K562 (cell line): ENCODE data around the gene SEPTIN1. TPM values are rescaled to one million over a fixed set of nuclear protein-coding genes. Genes with fewer than 3 reads are reported as not detected.

Experiments
- ATF7 ChIP-seq: fragments of 450-650 bp; IDR thresholded peaks from 2 replicates; pipeline ENCODE4 v1.7.1; 2014; ENCODE audit warnings: mild to moderate bottlenecking, moderate library complexity
- DPF2 ChIP-seq: fragments of 450-650 bp; IDR thresholded peaks from 2 replicates; pipeline ENCODE4 v1.6.1; 2016
- GABPB1 ChIP-seq: sonication (generic); formaldehyde crosslinking; IDR thresholded peaks from 2 replicates; pipeline ENCODE4 v1.8.0; 2022; ENCODE audit warnings: mild to moderate bottlenecking, missing genetic modification reagents
- HBP1 ChIP-seq: fragments of 450-650 bp; formaldehyde crosslinking; IDR thresholded peaks from 2 replicates; pipeline ENCODE4 v1.4.0; 2022; ENCODE audit warnings: missing genetic modification characterization
- LARP7 ChIP-seq: fragments of 450-650 bp; IDR thresholded peaks from 2 replicates; pipeline ENCODE4 v1.6.1; 2016
- NFIC ChIP-seq: fragments of 450-650 bp; IDR thresholded peaks from 2 replicates; pipeline ENCODE4 v1.6.1; 2017; ENCODE audit warnings: mild to moderate bottlenecking, inconsistent platforms
- NFYB ChIP-seq: IDR thresholded peaks from 2 replicates; pipeline ENCODE4 v1.6.1; 2011; ENCODE audit warnings: mild to moderate bottlenecking, moderate library complexity; ENCODE audit not compliant: insufficient read length; ENCODE audit errors: extremely low read depth
- NUFIP1 ChIP-seq: fragments of 450-650 bp; IDR thresholded peaks from 2 replicates; pipeline ENCODE4 v1.6.1; 2018; ENCODE audit not compliant: partially characterized antibody
- RFX1 ChIP-seq: fragments of 450-650 bp; IDR thresholded peaks from 2 replicates; pipeline ENCODE4 v1.6.1; 2016; ENCODE audit warnings: mild to moderate bottlenecking, moderate library complexity
- TARDBP ChIP-seq: fragments of 450-650 bp; IDR thresholded peaks from 2 replicates; pipeline ENCODE4 v1.6.1; 2016
- TOE1 ChIP-seq, 2 experiments: fragments of 450-650 bp in 1 of 2; sonication (generic) in 1 of 2; formaldehyde crosslinking in 1 of 2; IDR thresholded peaks; 2 replicates each; pipeline versions ENCODE4 v1.7.1 to v1.8.0; 2016 to 2022; ENCODE audit warnings: borderline replicate concordance in 2 of 2, mild to moderate bottlenecking in 2 of 2, antibody characterized with exemption in 1 of 2, inconsistent platforms in 1 of 2, low read depth in 1 of 2, missing genetic modification reagents in 1 of 2, moderate library complexity in 1 of 2
- TRIM24 ChIP-seq, 2 experiments: fragments of 450-650 bp; IDR thresholded peaks; 2 replicates each; pipeline ENCODE4 v1.6.1; 2016
- ZBTB9 ChIP-seq: fragments of 450-650 bp; formaldehyde crosslinking; IDR thresholded peaks from 2 replicates; pipeline ENCODE4 v1.4.0; 2020; ENCODE audit warnings: mild to moderate bottlenecking, moderate library complexity
- ZEB2 ChIP-seq: fragments of 450-650 bp; IDR thresholded peaks from 2 replicates; pipeline ENCODE4 v1.6.1; 2016
- ZKSCAN3 ChIP-seq: fragments of 250-450 bp; sonication (Bioruptor Pico); IDR thresholded peaks from 2 replicates; pipeline ENCODE4 v1.4.0; 2020
- ZNF121 ChIP-seq: sonication (generic); formaldehyde crosslinking; conservative IDR thresholded peaks from 2 replicates; pipeline ENCODE4 v1.8.0; 2022; ENCODE audit warnings: missing genetic modification reagents
- ZNF140 ChIP-seq: fragments of 250-450 bp; sonication (Bioruptor Pico); IDR thresholded peaks from 2 replicates; pipeline ENCODE4 v1.8.0; 2021; ENCODE audit warnings: moderate library complexity, mild to moderate bottlenecking, inconsistent platforms
- ZNF766 ChIP-seq: fragments of 200-800 bp; sonication (Bioruptor generic); conservative IDR thresholded peaks from 2 replicates; pipeline ENCODE4 v1.6.1; 2016; ENCODE audit warnings: missing genetic modification characterization, missing compliant biosample characterization
- polyA plus RNA-seq, 8 experiments: library from polyadenylated mRNA; depleted of rRNA in 4 of 8; stranded (reverse) in 5 of 8; unstranded in 3 of 8; fragments of >200 nt; fragmentation: Nextera tagmentation in 2 of 8; fragmentation: Illumina TruSeq in 1 of 8; extraction: Ambion mirVana in 2 of 8; extraction: Trizol in 1 of 8; gene quantifications; 2 replicates each; pipeline versions ENCODE4 v1.2.1 to v1.2.3, GENCODE V29; 2011 to 2014; ENCODE audit warnings: inconsistent platforms in 1 of 8, missing spikeins in 1 of 8
- total RNA-seq, 7 experiments: library from RNA; depleted of rRNA in 6 of 7; stranded (reverse); fragments of >200 nt in 6 of 7; fragmentation: Illumina TruSeq in 2 of 7; extraction: Trizol in 2 of 7; gene quantifications; 2 replicates each; pipeline versions ENCODE4 v1.2.1 to v1.2.3, GENCODE V29; 2011 to 2021; ENCODE audit warnings: low replicate concordance in 1 of 7
- TF ChIP-seq, protein P1 (sequence below): fragments of 250-450 bp; sonication (Bioruptor Pico); IDR thresholded peaks from 2 replicates; pipeline ENCODE4 v1.8.0; 2021; ENCODE audit warnings: moderate library complexity, mild to moderate bottlenecking, inconsistent platforms

Gene SEPTIN1
- total and polyA plus RNA-seq, 9 of the 15 experiments (the other 6 are each of a cell fraction or from before 2014, with no cell fraction given) = 0.23 to 5.6 (median 1.7) TPM; not detected in 1

- 0 out of 2 replicates have a peak, but pooled peaks have one; percentile 17 for TF ChIP-seq ZNF766 (CRISPR knock-in tag)
- TF ChIP-seq ZNF140 (CRISPR knock-in tag) = no peak
- TF ChIP-seq RFX1 = no peak
- no peak for TF ChIP-seq TARDBP
- no peak for TF ChIP-seq ZEB2
- no peak for TF ChIP-seq ZNF121 (CRISPR knock-in tag)
- TF ChIP-seq TRIM24 (IDR thresholded peaks at IDR 0.05) = no peak
- no peak for TF ChIP-seq ZBTB9
- TF ChIP-seq LARP7 = no peak
- no peak for TF ChIP-seq NUFIP1
- TF ChIP-seq NFYB = peak; percentile 64
- 0 out of 2 replicates have a peak, but pooled peaks have one; percentile 46 for TF ChIP-seq DPF2
- TF ChIP-seq, protein P1, sequence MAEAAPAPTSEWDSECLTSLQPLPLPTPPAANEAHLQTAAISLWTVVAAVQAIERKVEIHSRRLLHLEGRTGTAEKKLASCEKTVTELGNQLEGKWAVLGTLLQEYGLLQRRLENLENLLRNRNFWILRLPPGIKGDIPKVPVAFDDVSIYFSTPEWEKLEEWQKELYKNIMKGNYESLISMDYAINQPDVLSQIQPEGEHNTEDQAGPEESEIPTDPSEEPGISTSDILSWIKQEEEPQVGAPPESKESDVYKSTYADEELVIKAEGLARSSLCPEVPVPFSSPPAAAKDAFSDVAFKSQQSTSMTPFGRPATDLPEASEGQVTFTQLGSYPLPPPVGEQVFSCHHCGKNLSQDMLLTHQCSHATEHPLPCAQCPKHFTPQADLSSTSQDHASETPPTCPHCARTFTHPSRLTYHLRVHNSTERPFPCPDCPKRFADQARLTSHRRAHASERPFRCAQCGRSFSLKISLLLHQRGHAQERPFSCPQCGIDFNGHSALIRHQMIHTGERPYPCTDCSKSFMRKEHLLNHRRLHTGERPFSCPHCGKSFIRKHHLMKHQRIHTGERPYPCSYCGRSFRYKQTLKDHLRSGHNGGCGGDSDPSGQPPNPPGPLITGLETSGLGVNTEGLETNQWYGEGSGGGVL (CRISPR knock-in tag) = no peak
- TF ChIP-seq HBP1 = no peak
- TF ChIP-seq ZKSCAN3 (CRISPR knock-in tag) = no peak
- no peak for TF ChIP-seq TOE1 (IDR thresholded peaks at IDR 0.05; ENCODE audit: borderline replicate concordance)
- no peak for TF ChIP-seq TOE1 (CRISPR knock-in tag; IDR thresholded peaks at IDR 0.05; ENCODE audit: borderline replicate concordance, low read depth)
- TF ChIP-seq GABPB1 (CRISPR knock-in tag) = no peak
- TF ChIP-seq ATF7 = no peak
- TF ChIP-seq NFIC = no peak
These were observed 11.0 kb downstream of the SEPTIN1 start (continued) for GRCh38 chr16:30371248-30371816.
